HEK293 (cell line): ENCODE measurements around the gene SH3PXD2B.

Source experiments
- CTCF ChIA-PET: fragments of 350-600 bp; formaldehyde crosslinking; extraction: SDS; loops from one replicate; lab custom pipeline; 2021; ENCODE audit warnings: antibody characterized with exemption; lab: Yijun Ruan, JAX
- POLR2A ChIA-PET: fragments of 300-600 bp; formaldehyde crosslinking; extraction: SDS; loops from one replicate; lab custom pipeline; 2020; ENCODE audit warnings: antibody characterized with exemption, inconsistent platforms; lab: Yijun Ruan, JAX
- H3K27ac ChIP-seq: fragments of 200-500 bp; sonication (Bioruptor generic); 2 replicates; pipeline ENCODE4 v1.5.1; 2014; ENCODE audit warnings: low read depth, low read length, control low read depth, inconsistent platforms; ENCODE audit errors: extremely low read depth
- H3K36me3 ChIP-seq, 2 experiments: fragments of 200-500 bp in 1 of 2; sonication (Bioruptor generic) in 1 of 2; 1 replicate in 1 of 2; 2 replicates in 1 of 2; pipeline ENCODE4 v1.5.1; 2014 to 2017; ENCODE audit warnings: inconsistent platforms in 2 of 2, low read length in 2 of 2; ENCODE audit not compliant: control insufficient read depth in 2 of 2, insufficient read depth in 1 of 2
- H3K4me1 ChIP-seq: fragments of 200-500 bp; sonication (Bioruptor generic); 2 replicates; pipeline ENCODE4 v1.5.1; 2014; ENCODE audit warnings: mild to moderate bottlenecking, low read length, inconsistent platforms; ENCODE audit not compliant: control insufficient read depth, insufficient read depth
- H3K4me3 ChIP-seq: 2 replicates; pipeline ENCODE4 v1.5.1; 2011; ENCODE audit warnings: low read depth, mild to moderate bottlenecking, control low read depth, low read length, moderate library complexity
- H3K9me3 ChIP-seq: fragments of 200-500 bp; sonication (Bioruptor generic); 2 replicates; pipeline ENCODE4 v1.5.1; 2014; ENCODE audit warnings: low read depth, low read length, inconsistent platforms; ENCODE audit not compliant: control insufficient read depth, insufficient read depth
- GLI2 ChIP-seq: fragments of 450-650 bp; formaldehyde crosslinking; IDR thresholded peaks from 2 replicates; pipeline ENCODE4; 2017; ENCODE audit warnings: missing biosample characterization, missing genetic modification characterization, low read depth, borderline replicate concordance
- IKZF3 ChIP-seq: fragments of 450-650 bp; IDR thresholded peaks from 2 replicates; pipeline ENCODE4 v1.5.0; 2018; ENCODE audit warnings: missing biosample characterization, mild to moderate bottlenecking, missing genetic modification characterization, moderate library complexity
- PRDM6 ChIP-seq: fragments of 450-650 bp; formaldehyde crosslinking; IDR thresholded peaks from 2 replicates; pipeline ENCODE4 v1.5.1; 2017; ENCODE audit warnings: missing biosample characterization, missing genetic modification characterization
- TCF7L2 ChIP-seq: IDR thresholded peaks from 2 replicates; pipeline ENCODE4 v1.6.1; 2011; ENCODE audit warnings: low read depth, mild to moderate bottlenecking, inconsistent platforms, low read length, moderate library complexity, borderline replicate concordance
- TSHZ1 ChIP-seq: fragments of 450-650 bp; formaldehyde crosslinking; IDR thresholded peaks from 2 replicates; pipeline ENCODE4 v1.5.1; 2016; ENCODE audit warnings: missing biosample characterization, missing genetic modification characterization, borderline replicate concordance
- ZBTB21 ChIP-seq: fragments of 450-650 bp; formaldehyde crosslinking; IDR thresholded peaks from 2 replicates; pipeline ENCODE4 v1.5.1; 2017; ENCODE audit warnings: missing biosample characterization, missing genetic modification characterization
- ZNF133 ChIP-seq: fragments of 450-650 bp; formaldehyde crosslinking; IDR thresholded peaks from 2 replicates; pipeline ENCODE4 v1.5.1; 2016; ENCODE audit warnings: missing biosample characterization, missing genetic modification characterization
- ZNF138 ChIP-seq: fragments of 450-650 bp; formaldehyde crosslinking; IDR thresholded peaks from 2 replicates; pipeline ENCODE4 v1.5.1; 2016; ENCODE audit warnings: missing biosample characterization, missing genetic modification characterization, borderline replicate concordance
- ZNF23 ChIP-seq: fragments of 450-650 bp; formaldehyde crosslinking; IDR thresholded peaks from 2 replicates; pipeline ENCODE4 v1.5.1; 2016; ENCODE audit warnings: missing biosample characterization, missing genetic modification characterization, borderline replicate concordance
- ZNF26 ChIP-seq: fragments of 450-650 bp; formaldehyde crosslinking; IDR thresholded peaks from 2 replicates; pipeline ENCODE4 v1.5.1; 2016; ENCODE audit warnings: missing biosample characterization, missing genetic modification characterization
- ZNF280C ChIP-seq: fragments of 450-650 bp; formaldehyde crosslinking; IDR thresholded peaks from 2 replicates; pipeline ENCODE4 v1.5.1; 2016; ENCODE audit warnings: missing biosample characterization, missing genetic modification characterization
- ZNF354C ChIP-seq: fragments of 450-650 bp; formaldehyde crosslinking; IDR thresholded peaks from 2 replicates; pipeline ENCODE4 v1.5.1; 2016; ENCODE audit warnings: missing biosample characterization, missing genetic modification characterization, low read depth, borderline replicate concordance
- ZNF362 ChIP-seq: fragments of 450-650 bp; formaldehyde crosslinking; IDR thresholded peaks from 2 replicates; pipeline ENCODE4 v1.5.1; 2016; ENCODE audit warnings: missing biosample characterization, missing genetic modification characterization
- ZNF544 ChIP-seq: fragments of 450-650 bp; formaldehyde crosslinking; IDR thresholded peaks from 2 replicates; pipeline ENCODE4 v1.5.0; 2017; ENCODE audit warnings: missing biosample characterization, missing genetic modification characterization
- ZNF560 ChIP-seq: fragments of 450-650 bp; formaldehyde crosslinking; IDR thresholded peaks from 2 replicates; pipeline ENCODE4 v1.5.1; 2017; ENCODE audit warnings: missing biosample characterization, missing genetic modification characterization, borderline replicate concordance
- ZNF629 ChIP-seq: fragments of 450-650 bp; formaldehyde crosslinking; IDR thresholded peaks from 2 replicates; pipeline ENCODE4 v1.5.1; 2017; ENCODE audit warnings: missing biosample characterization, missing genetic modification characterization
- ZNF664 ChIP-seq: fragments of 450-650 bp; formaldehyde crosslinking; IDR thresholded peaks from 2 replicates; pipeline ENCODE4 v1.5.1; 2016; ENCODE audit warnings: missing biosample characterization, missing genetic modification characterization

The SH3PXD2B gene

GRCh38 chr5:172411484-172412072, 42.7 kb downstream of the SH3PXD2B start:
- TF ChIP-seq ZNF26 (tag by site-specific recombination) (no peak), ZNF280C (tag by site-specific recombination) (no peak), ZNF629 (no peak), ZNF138 (tag by site-specific recombination) (no peak), IKZF3 (tag by site-specific recombination) (no peak), GLI2 (tag by site-specific recombination) (no peak), ZNF362 (no peak)
- CTCF ChIA-PET, result interaction anchor here (0.6 to 2.0 kb wide), 2 partner anchors 40 to 138 kb away, joined by 4 to 5 read pairs; no protein-coding TSS in a partner anchor
- Histone ChIP-seq H3K27ac (no peak overlapping the region), H3K4me3 (no peak overlapping the region), H3K4me1 (0 out of 2 replicates have a peak, but pooled peaks cover 3% of the 10 kb centered on the region), H3K9me3 (no peaks in the 10 kb centered on the region), H3K36me3 (no peaks in the 10 kb centered on the region; a peak in 1 of 3 replicates)
- POLR2A ChIA-PET, result no interaction called here

GRCh38 chr5:172410662-172411483, 43.5 kb downstream of the SH3PXD2B start:
- Histone ChIP-seq H3K9me3 (no peaks in the 10 kb centered on the region), H3K27ac (no peak overlapping the region), H3K4me3 (no peak overlapping the region), H3K4me1 (0 out of 2 replicates have a peak, but pooled peaks cover 3% of the 10 kb centered on the region), H3K36me3 (peaks cover 0 to 3% of the 10 kb centered on the region in 2 experiments; a peak in 2 of 3 replicates)
- POLR2A ChIA-PET, result no interaction called here
- TF ChIP-seq PRDM6 (tag by site-specific recombination), result 0 out of 2 replicates have a peak, but pooled peaks have one; percentile 10
- no peak for TF ChIP-seq ZNF354C (tag by site-specific recombination)
- TF ChIP-seq ZNF544 (tag by site-specific recombination), result no peak
- no peak for TF ChIP-seq ZNF560
- TF ChIP-seq, all 188 proteins: peak for 1
- CTCF ChIA-PET, result interaction anchor here (0.6 to 2.0 kb wide), 3 partner anchors 41 to 138 kb away, joined by 3 to 5 read pairs (median 4); no protein-coding TSS in a partner anchor

GRCh38 chr5:172410160-172410559, 44.2 kb downstream of the SH3PXD2B start:
- no peak overlapping the region for H3K27ac ChIP-seq
- H3K4me3 ChIP-seq, result no peak overlapping the region
- ChIA-PET POLR2A (no interaction called here), CTCF (interaction anchor here (0.8 kb wide), 1 partner anchor 41 kb away, joined by 3 read pairs; no protein-coding TSS in a partner anchor)
- H3K4me1 ChIP-seq, result 0 out of 2 replicates have a peak, but pooled peaks cover 3% of the 10 kb centered on the region
- peaks cover 0 to 10% of the 10 kb centered on the region in 2 experiments; a peak in 2 of 3 replicates for H3K36me3 ChIP-seq
- no peaks in the 10 kb centered on the region for H3K9me3 ChIP-seq
- TF ChIP-seq ZNF23 (tag by site-specific recombination), result no peak
- TF ChIP-seq ZNF664 (tag by site-specific recombination), result peak; percentile 86
- no peak for TF ChIP-seq ZBTB21 (tag by site-specific recombination)
- TF ChIP-seq TCF7L2, result no peak
- TF ChIP-seq ZNF133 (tag by site-specific recombination), result no peak
- no peak for TF ChIP-seq TSHZ1
